Upper lobe of left lung (tissue), 4 donors: ENCODE results near the gene SUCLG1.

Experiments used
- CTCF ChIP-seq, 6 experiments: fragments of 450-650 bp in 4 of 6; fragments of 200-600 bp in 2 of 6; sonication (generic) in 2 of 6; IDR thresholded peaks; one replicate each; pipeline ENCODE4 v1.5.1; 2016 to 2019; ENCODE audit warnings: antibody characterized with exemption in 6 of 6
- EP300 ChIP-seq, 4 donors: sonication (generic); formaldehyde crosslinking; IDR thresholded peaks; one replicate each; pipeline ENCODE4 v1.5.1; 2017; ENCODE audit warnings: antibody characterized with exemption in 4 of 4, control low read depth in 2 of 4
- POLR2A ChIP-seq, 4 donors: fragments of 450-650 bp; IDR thresholded peaks; one replicate each; pipeline ENCODE4 v1.5.1; 2016 to 2017; ENCODE audit warnings: antibody characterized with exemption in 4 of 4, mild to moderate bottlenecking in 2 of 4
- POLR2AphosphoS5 ChIP-seq, 2 donors: sonication (generic); formaldehyde crosslinking; IDR thresholded peaks; one replicate each; pipeline ENCODE4 v1.5.1; 2017; ENCODE audit warnings: antibody characterized with exemption in 2 of 2

GRCh38 chr2:84409531-84409930 is 49.5 kb downstream of the SUCLG1 start:
- TF ChIP-seq CTCF (IDR thresholded peaks at IDR 0.05) (no peak), POLR2A (IDR thresholded peaks at IDR 0.05) (no peak), POLR2AphosphoS5 (IDR thresholded peaks at IDR 0.05) (no peak), EP300 (IDR thresholded peaks at IDR 0.05) (no peak)
